GM12878 (cell line): Measurements from ENCODE around the gene EPO.

Experiments
- BHLHE40 ChIP-seq, 2 experiments: fragments of 450-650 bp in 1 of 2; IDR thresholded peaks; 2 replicates each; pipeline ENCODE4 v1.6.1; 2011 to 2017; ENCODE audit warnings: low read depth in 2 of 2, borderline replicate concordance in 1 of 2, improper control_type of control experiment in 1 of 2, low read length in 1 of 2, mild to moderate bottlenecking in 1 of 2
- CTCF ChIP-seq, 3 experiments: IDR thresholded peaks in 2 of 3; conservative IDR thresholded peaks in 1 of 3; 2 replicates each; pipeline ENCODE4 v1.5.1; 2011; ENCODE audit warnings: low read depth in 3 of 3, low read length in 3 of 3, mild to moderate bottlenecking in 3 of 3, control low read depth in 2 of 3, moderate library complexity in 2 of 3, inconsistent platforms in 1 of 3, mixed read lengths in 1 of 3; ENCODE audit not compliant: control insufficient read depth in 2 of 3, insufficient read depth in 1 of 3; ENCODE audit errors: extremely low read depth in 1 of 3
- EZH2 ChIP-seq: IDR thresholded peaks from 2 replicates; pipeline ENCODE4 v1.6.1; 2012; ENCODE audit warnings: low read depth, mild to moderate bottlenecking, control low read depth, inconsistent platforms, low read length, borderline replicate concordance; ENCODE audit not compliant: control insufficient read depth
- FOXK2 ChIP-seq: fragments of 450-650 bp; IDR thresholded peaks from 2 replicates; pipeline ENCODE4 v1.6.1; 2017; ENCODE audit warnings: mild to moderate bottlenecking, moderate library complexity
- JUND ChIP-seq: IDR thresholded peaks from 2 replicates; pipeline ENCODE4 v1.6.1; 2012; ENCODE audit warnings: low read depth, mild to moderate bottlenecking, low read length, improper control_type of control experiment, moderate library complexity
- MEF2A ChIP-seq: IDR thresholded peaks from 2 replicates; pipeline ENCODE4 v1.6.1; 2011; ENCODE audit warnings: low read depth, mild to moderate bottlenecking, low read length, moderate library complexity; ENCODE audit not compliant: insufficient read depth
- NRF1 ChIP-seq: conservative IDR thresholded peaks from 2 replicates; pipeline ENCODE4 v1.6.1; 2011; ENCODE audit warnings: mild to moderate bottlenecking, low read depth, low read length, improper control_type of control experiment
- PBX3 ChIP-seq: IDR thresholded peaks from 2 replicates; pipeline ENCODE4 v1.6.1; 2011; ENCODE audit warnings: mild to moderate bottlenecking, low read depth, low read length, moderate library complexity; ENCODE audit not compliant: insufficient replicate concordance
- RCOR1 ChIP-seq: conservative IDR thresholded peaks from 2 replicates; pipeline ENCODE4 v1.6.1; 2012; ENCODE audit warnings: low read depth, low read length, improper control_type of control experiment
- REST ChIP-seq: IDR thresholded peaks from 2 replicates; pipeline ENCODE4 v1.6.1; 2012; ENCODE audit warnings: mild to moderate bottlenecking, low read depth, low read length
- SREBF2 ChIP-seq: IDR thresholded peaks from 2 replicates; pipeline ENCODE4 v1.6.1; 2012; ENCODE audit warnings: mild to moderate bottlenecking, low read length
- SUZ12 ChIP-seq: fragments of 200-600 bp; sonication (generic); IDR thresholded peaks from one replicate; pipeline ENCODE4 v1.6.1; 2018; ENCODE audit warnings: antibody characterized with exemption, mild to moderate bottlenecking; ENCODE audit not compliant: unreplicated experiment
- TARDBP ChIP-seq: IDR thresholded peaks from 2 replicates; pipeline ENCODE4 v1.6.1; 2016; ENCODE audit warnings: borderline replicate concordance
- ZZZ3 ChIP-seq: IDR thresholded peaks from 2 replicates; pipeline ENCODE4 v1.6.1; 2011; ENCODE audit warnings: low read depth; ENCODE audit not compliant: control insufficient read depth, insufficient read length

- TF ChIP-seq MEF2A (no peak), PBX3 (no peak), ZZZ3 (no peak), CTCF (IDR thresholded peaks at IDR 0.05 in 2 of 3, conservative IDR thresholded peaks at IDR 0.05 in 1 of 3; ENCODE audit: control insufficient read depth in 2 of 3, extremely low read depth in 1 of 3, insufficient read depth in 1 of 3, low read depth in 3 of 3, low read length in 3 of 3) (no peak), RCOR1 (no peak), BHLHE40 (IDR thresholded peaks at IDR 0.05; ENCODE audit: borderline replicate concordance in 1 of 2, low read depth in 2 of 2, low read length in 1 of 2) (no peak), EZH2 (no peak), REST (no peak), JUND (no peak), SUZ12 (no peak), SREBF2 (no peak), FOXK2 (no peak), NRF1 (no peak), TARDBP (no peak)
Observed at GRCh38 chr7:100696123-100696521, 24.1 kb upstream of the EPO start.
